WTC11 (cell line): Measurements from ENCODE around the gene HSH2D.

Source experiments
- ESRRA ChIP-seq: sonication (generic); formaldehyde crosslinking; IDR thresholded peaks from 2 replicates; pipeline ENCODE4 v1.8.1; 2022; ENCODE audit warnings: mild to moderate bottlenecking, missing genetic modification reagents, borderline replicate concordance
- FOXJ3 ChIP-seq: sonication (generic); formaldehyde crosslinking; IDR thresholded peaks from 2 replicates; pipeline ENCODE4 v1.9.0; 2021; ENCODE audit warnings: missing genetic modification reagents, mild to moderate bottlenecking, borderline replicate concordance
- IRF2 ChIP-seq: sonication (generic); formaldehyde crosslinking; IDR thresholded peaks from 2 replicates; pipeline ENCODE4 v1.8.0; 2022; ENCODE audit warnings: low read depth, missing genetic modification reagents, borderline replicate concordance
- TCF7 ChIP-seq: sonication (generic); formaldehyde crosslinking; IDR thresholded peaks from 2 replicates; pipeline ENCODE4 v1.8.0; 2022; ENCODE audit warnings: mild to moderate bottlenecking, low read depth, missing genetic modification reagents, moderate library complexity
- TEAD4 ChIP-seq: sonication (generic); formaldehyde crosslinking; IDR thresholded peaks from 2 replicates; pipeline ENCODE4 v1.8.0; 2022; ENCODE audit warnings: mild to moderate bottlenecking, missing genetic modification reagents
- TP53 ChIP-seq: sonication (generic); formaldehyde crosslinking; IDR thresholded peaks from 2 replicates; pipeline ENCODE4 v1.8.1; 2023; ENCODE audit warnings: mild to moderate bottlenecking, missing genetic modification reagents
- TF ChIP-seq, protein P1 (sequence below): sonication (generic); formaldehyde crosslinking; IDR thresholded peaks from 2 replicates; pipeline ENCODE4 v1.8.0; 2022; ENCODE audit warnings: mild to moderate bottlenecking, missing genetic modification reagents
- TF ChIP-seq, protein P2 (sequence below): sonication (generic); formaldehyde crosslinking; IDR thresholded peaks from 2 replicates; pipeline ENCODE4 v1.8.0; 2022; ENCODE audit warnings: mild to moderate bottlenecking, missing genetic modification reagents

GRCh38 chr19:16170134-16170533 lies 26.6 kb downstream of the HSH2D start:
- TF ChIP-seq TP53 (CRISPR knock-in tag) (no peak), IRF2 (CRISPR knock-in tag) (no peak), FOXJ3 (CRISPR knock-in tag) (no peak), ESRRA (no peak), TCF7 (CRISPR knock-in tag) (no peak), TEAD4 (CRISPR knock-in tag) (no peak)
- TF ChIP-seq, protein P1, sequence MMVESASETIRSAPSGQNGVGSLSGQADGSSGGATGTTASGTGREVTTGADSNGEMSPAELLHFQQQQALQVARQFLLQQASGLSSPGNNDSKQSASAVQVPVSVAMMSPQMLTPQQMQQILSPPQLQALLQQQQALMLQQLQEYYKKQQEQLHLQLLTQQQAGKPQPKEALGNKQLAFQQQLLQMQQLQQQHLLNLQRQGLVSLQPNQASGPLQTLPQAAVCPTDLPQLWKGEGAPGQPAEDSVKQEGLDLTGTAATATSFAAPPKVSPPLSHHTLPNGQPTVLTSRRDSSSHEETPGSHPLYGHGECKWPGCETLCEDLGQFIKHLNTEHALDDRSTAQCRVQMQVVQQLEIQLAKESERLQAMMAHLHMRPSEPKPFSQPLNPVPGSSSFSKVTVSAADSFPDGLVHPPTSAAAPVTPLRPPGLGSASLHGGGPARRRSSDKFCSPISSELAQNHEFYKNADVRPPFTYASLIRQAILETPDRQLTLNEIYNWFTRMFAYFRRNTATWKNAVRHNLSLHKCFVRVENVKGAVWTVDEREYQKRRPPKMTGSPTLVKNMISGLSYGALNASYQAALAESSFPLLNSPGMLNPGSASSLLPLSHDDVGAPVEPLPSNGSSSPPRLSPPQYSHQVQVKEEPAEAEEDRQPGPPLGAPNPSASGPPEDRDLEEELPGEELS (CRISPR knock-in tag) = no peak
- TF ChIP-seq, protein P2, sequence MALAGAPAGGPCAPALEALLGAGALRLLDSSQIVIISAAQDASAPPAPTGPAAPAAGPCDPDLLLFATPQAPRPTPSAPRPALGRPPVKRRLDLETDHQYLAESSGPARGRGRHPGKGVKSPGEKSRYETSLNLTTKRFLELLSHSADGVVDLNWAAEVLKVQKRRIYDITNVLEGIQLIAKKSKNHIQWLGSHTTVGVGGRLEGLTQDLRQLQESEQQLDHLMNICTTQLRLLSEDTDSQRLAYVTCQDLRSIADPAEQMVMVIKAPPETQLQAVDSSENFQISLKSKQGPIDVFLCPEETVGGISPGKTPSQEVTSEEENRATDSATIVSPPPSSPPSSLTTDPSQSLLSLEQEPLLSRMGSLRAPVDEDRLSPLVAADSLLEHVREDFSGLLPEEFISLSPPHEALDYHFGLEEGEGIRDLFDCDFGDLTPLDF (CRISPR knock-in tag) = no peak
